PC-3 (cell line): ENCODE measurements around the gene MED22.

Experiments used
- EZH2 ChIP-seq: fragments of 300-600 bp; sonication (generic); IDR thresholded peaks from one replicate; pipeline ENCODE4 v1.6.1; 2017; ENCODE audit warnings: antibody characterized with exemption, mild to moderate bottlenecking, low read length; ENCODE audit not compliant: unreplicated experiment
- TF ChIP-seq, protein P1 (sequence below): fragments of 300-600 bp; sonication (generic); conservative IDR thresholded peaks from 2 replicates; pipeline ENCODE4 v1.5.1; 2017; ENCODE audit warnings: antibody characterized with exemption, low read depth, mild to moderate bottlenecking, low read length

DNA sequence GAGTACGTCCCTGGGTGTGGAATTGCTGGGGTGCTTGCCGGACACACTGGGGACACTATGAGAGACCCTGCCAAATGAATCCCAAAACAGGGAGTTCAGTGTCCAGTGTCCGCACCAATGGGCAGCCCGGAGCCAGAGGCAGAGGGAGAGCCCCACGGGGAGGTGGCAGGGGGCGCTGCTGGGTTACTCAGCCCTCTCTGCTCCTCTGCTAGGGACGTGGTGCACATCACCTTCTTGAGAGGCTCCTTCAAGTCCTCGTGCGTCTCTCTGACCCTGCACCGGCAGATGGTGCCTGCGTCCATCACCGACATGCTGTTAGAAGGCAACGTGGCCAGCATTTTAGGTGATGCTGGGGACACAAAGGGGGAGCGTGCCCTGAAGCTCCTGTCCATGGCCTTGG, 49.0 kb upstream of the MED22 start:
- TF ChIP-seq, protein P1, sequence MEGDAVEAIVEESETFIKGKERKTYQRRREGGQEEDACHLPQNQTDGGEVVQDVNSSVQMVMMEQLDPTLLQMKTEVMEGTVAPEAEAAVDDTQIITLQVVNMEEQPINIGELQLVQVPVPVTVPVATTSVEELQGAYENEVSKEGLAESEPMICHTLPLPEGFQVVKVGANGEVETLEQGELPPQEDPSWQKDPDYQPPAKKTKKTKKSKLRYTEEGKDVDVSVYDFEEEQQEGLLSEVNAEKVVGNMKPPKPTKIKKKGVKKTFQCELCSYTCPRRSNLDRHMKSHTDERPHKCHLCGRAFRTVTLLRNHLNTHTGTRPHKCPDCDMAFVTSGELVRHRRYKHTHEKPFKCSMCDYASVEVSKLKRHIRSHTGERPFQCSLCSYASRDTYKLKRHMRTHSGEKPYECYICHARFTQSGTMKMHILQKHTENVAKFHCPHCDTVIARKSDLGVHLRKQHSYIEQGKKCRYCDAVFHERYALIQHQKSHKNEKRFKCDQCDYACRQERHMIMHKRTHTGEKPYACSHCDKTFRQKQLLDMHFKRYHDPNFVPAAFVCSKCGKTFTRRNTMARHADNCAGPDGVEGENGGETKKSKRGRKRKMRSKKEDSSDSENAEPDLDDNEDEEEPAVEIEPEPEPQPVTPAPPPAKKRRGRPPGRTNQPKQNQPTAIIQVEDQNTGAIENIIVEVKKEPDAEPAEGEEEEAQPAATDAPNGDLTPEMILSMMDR: peak; percentile 49
- no peak for TF ChIP-seq EZH2
